DOHH2 (cell line): ENCODE results near the gene PXN.
"Not testable (repeated sequence)": the region's sequence is repeated elsewhere in the genome, so short reads cannot be mapped to it uniquely, and the experiment has no call there.

Experiments
- H3F3A ChIP-seq: fragments of 200-600 bp; sonication (generic), shearing (Covaris generic); 2 replicates; pipeline ENCODE4 v1.6.0; 2016; ENCODE audit warnings: antibody characterized with exemption, mild to moderate bottlenecking; ENCODE audit not compliant: control insufficient read depth, insufficient read depth
- H3K27ac ChIP-seq: fragments of 200-600 bp; sonication (generic); 2 replicates; pipeline ENCODE4 v1.5.1; 2014; ENCODE audit warnings: low read depth, mild to moderate bottlenecking, low read length, moderate library complexity
- H3K27me3 ChIP-seq: fragments of 200-600 bp; sonication (generic); 2 replicates; pipeline ENCODE4 v1.6.1; 2014; ENCODE audit warnings: mild to moderate bottlenecking, low read length, mixed read lengths; ENCODE audit not compliant: control insufficient read depth
- H3K36me3 ChIP-seq: fragments of 200-600 bp; sonication (generic); 2 replicates; pipeline ENCODE4 v1.6.1; 2014; ENCODE audit warnings: mild to moderate bottlenecking, low read length, moderate library complexity, mixed read lengths; ENCODE audit not compliant: control insufficient read depth
- H3K4me1 ChIP-seq: fragments of 200-600 bp; sonication (generic); 2 replicates; pipeline ENCODE4 v1.6.1; 2014; ENCODE audit warnings: mild to moderate bottlenecking, low read length, mixed read lengths; ENCODE audit not compliant: control insufficient read depth
- H3K4me2 ChIP-seq: fragments of 200-600 bp; sonication (generic); 2 replicates; pipeline ENCODE4 v1.6.0; 2014; ENCODE audit warnings: mild to moderate bottlenecking, low read length, moderate library complexity
- H3K4me3 ChIP-seq: fragments of 200-600 bp; sonication (generic); 2 replicates; pipeline ENCODE4 v1.5.1; 2014; ENCODE audit warnings: mild to moderate bottlenecking, low read length, mixed read lengths
- H3K79me2 ChIP-seq: fragments of 200-600 bp; sonication (generic); 2 replicates; pipeline ENCODE4 v1.6.1; 2014; ENCODE audit warnings: mild to moderate bottlenecking, low read length, mixed read lengths; ENCODE audit not compliant: control insufficient read depth
- H3K9me2 ChIP-seq: fragments of 200-600 bp; sonication (generic); replicated peaks from 2 replicates; pipeline ENCODE4 v1.6.1; 2014; ENCODE audit warnings: mild to moderate bottlenecking, low read length, mixed read lengths; ENCODE audit not compliant: control insufficient read depth
- H3K9me3 ChIP-seq: fragments of 200-600 bp; sonication (generic); 2 replicates; pipeline ENCODE4 v1.6.1; 2014; ENCODE audit warnings: antibody characterized with exemption, low read length, mixed read lengths; ENCODE audit not compliant: control insufficient read depth, insufficient read depth
- H4K20me1 ChIP-seq: fragments of 200-600 bp; sonication (generic); 2 replicates; pipeline ENCODE4 v1.6.0; 2014; ENCODE audit warnings: low read depth, mild to moderate bottlenecking, antibody characterized with exemption, low read length, moderate library complexity; ENCODE audit not compliant: control insufficient read depth, insufficient read depth
- EZH2phosphoT487 ChIP-seq: fragments of 200-600 bp; sonication (generic); IDR thresholded peaks from 2 replicates; pipeline ENCODE4 v1.6.1; 2017; ENCODE audit warnings: borderline replicate concordance, mild to moderate bottlenecking, antibody characterized with exemption, low read length, moderate library complexity, mixed read lengths
- TF ChIP-seq, protein P1 (sequence below): fragments of 200-600 bp; sonication (generic); IDR thresholded peaks from one replicate; pipeline ENCODE4 v1.5.1; 2014; ENCODE audit warnings: antibody characterized with exemption, mild to moderate bottlenecking, low read depth, low read length; ENCODE audit not compliant: poor library complexity, severe bottlenecking

Gene PXN

DNA sequence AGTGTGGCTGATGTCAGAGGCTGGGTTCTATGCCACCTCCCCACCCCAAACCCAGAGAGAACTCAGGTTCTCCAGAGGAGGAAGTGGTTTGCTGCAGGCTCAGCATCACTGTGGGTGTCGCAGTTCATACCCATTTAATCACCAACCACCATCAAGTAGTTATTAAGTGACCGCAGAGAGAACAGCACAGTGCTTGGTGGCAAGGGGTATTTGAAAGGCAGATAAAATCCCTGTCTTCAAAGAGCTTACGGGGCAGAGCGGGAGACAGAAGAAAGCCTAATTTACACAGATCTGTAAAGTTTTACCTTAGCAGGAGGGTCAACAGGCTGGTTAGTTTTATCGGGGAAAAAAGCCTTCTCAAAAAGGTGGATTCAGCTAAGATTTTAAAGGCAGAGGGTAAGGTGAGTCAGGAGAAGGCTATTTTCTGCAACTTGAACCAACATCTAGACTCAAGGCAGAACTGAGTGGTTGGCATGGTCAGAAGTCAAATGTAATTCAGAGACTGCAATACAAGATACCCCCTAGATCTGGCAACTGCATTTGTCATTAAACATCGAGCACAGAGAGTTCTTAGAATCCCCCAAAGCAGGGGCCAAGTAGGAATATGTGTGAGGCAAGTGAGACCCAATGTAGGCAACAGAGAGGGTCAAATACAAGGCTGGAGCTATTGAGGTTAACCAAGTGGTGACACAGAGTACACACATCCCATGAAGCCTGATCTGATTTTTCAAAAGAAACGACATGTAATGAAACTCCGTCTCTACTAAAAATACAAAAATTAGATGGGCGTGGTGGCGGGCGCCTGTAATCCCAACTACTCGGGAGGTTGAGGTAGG lies 13.2 kb downstream of the PXN start:
- Histone ChIP-seq H3K4me1 (peaks cover 6% of the 10 kb centered on the region), H3K9me3 (no peaks in the 10 kb centered on the region), H3K9me2 (no peaks in the 10 kb centered on the region), H3K4me3 (no peak overlapping the region), H3K4me2 (no peak overlapping the region), H3K27ac (no peak overlapping the region), H4K20me1 (no peaks in the 10 kb centered on the region), H3K27me3 (no peaks in the 10 kb centered on the region; the same call in 1 of the 2 replicates), H3K79me2 (no peaks in the 10 kb centered on the region), H3K36me3 (no peaks in the 10 kb centered on the region), H3F3A (no peaks in the 10 kb centered on the region)
- TF ChIP-seq, protein P1, sequence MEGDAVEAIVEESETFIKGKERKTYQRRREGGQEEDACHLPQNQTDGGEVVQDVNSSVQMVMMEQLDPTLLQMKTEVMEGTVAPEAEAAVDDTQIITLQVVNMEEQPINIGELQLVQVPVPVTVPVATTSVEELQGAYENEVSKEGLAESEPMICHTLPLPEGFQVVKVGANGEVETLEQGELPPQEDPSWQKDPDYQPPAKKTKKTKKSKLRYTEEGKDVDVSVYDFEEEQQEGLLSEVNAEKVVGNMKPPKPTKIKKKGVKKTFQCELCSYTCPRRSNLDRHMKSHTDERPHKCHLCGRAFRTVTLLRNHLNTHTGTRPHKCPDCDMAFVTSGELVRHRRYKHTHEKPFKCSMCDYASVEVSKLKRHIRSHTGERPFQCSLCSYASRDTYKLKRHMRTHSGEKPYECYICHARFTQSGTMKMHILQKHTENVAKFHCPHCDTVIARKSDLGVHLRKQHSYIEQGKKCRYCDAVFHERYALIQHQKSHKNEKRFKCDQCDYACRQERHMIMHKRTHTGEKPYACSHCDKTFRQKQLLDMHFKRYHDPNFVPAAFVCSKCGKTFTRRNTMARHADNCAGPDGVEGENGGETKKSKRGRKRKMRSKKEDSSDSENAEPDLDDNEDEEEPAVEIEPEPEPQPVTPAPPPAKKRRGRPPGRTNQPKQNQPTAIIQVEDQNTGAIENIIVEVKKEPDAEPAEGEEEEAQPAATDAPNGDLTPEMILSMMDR, result no peak
- no peak for TF ChIP-seq EZH2phosphoT487

DNA sequence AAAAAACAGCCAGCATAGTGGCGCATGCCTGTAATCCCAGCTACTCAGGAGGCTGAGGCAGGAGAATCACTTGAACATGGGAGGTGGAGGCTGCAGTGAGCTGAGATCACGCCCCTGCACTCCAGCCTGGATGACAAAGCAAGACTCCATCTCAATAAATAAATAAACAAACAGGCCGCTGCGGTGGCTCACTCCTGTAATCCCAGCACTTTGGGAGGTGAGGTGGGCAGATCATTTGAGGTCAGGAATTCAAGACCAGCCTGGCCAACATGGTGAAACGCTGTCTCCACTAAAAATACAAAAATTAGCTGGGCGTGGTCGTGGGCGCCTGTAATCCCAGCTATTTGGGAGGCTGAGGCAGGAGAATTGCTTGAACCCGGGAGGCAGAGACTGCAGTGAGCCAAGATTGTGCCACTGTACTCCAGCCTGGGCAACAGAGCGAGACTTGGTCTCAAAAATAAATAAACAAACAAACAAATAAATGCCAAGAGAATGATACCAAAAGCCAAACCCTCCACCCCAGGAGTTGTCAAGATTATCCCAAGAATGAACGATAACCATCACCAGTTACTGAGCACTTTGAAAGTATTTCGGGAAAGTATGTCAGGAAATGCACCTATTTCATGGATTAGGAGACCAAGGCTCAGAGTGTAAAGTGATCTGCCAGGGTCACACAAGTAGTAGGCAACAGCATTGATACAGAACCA lies 14.0 kb downstream of the PXN start:
- not testable (repeated sequence) for H3K4me1 ChIP-seq, H4K20me1 ChIP-seq, H3F3A ChIP-seq, H3K36me3 ChIP-seq, H3K4me2 ChIP-seq, H3K27ac ChIP-seq, H3K27me3 ChIP-seq, H3K4me3 ChIP-seq, H3K79me2 ChIP-seq, H3K9me2 ChIP-seq, H3K9me3 ChIP-seq

DNA sequence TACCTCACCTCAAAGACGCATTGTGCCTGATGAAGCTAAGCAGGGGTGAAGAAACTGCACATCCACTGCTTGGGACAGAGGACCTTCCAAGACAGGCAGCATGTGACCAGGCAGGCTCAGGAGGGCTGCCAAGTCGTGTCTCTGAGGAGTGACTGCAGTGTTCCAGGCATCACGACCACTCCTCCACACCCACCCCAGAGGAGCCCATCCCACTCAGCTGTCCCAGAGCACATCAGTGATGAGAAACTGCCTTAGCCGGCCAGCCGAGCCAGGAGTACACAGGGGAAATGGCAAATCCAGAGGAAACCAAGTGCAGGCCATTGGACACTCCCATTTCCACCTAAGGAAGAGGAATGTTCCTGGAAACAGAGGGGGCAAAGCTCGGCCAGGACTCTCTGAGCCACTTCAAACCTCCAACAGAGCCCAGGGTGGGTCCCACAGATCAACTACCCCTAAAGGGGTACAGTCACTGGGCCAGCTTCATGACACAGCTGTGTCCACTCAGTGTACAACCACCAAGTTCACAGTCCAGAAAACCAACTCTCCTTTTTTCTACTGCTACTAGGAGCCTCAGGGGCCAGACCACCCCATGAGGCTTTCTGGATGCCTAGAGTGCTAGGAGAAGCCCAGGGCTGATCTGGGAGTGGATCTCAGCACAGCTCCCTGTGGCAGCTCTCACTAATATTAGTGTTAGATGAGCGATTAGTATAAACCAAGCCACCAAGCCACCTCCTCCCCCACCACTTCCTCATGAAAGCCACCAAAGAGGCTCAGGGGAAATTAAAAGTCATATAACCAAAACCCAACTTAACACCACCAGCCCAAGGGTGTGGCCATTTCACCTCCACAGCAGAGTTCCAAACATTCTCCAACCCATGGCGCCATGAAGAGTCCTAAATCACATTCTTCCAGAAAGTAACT lies 15.4 kb downstream of the PXN start:
- Histone ChIP-seq H3K36me3 (no peaks in the 10 kb centered on the region), H4K20me1 (no peaks in the 10 kb centered on the region), H3K79me2 (no peaks in the 10 kb centered on the region), H3K27ac (no peak overlapping the region), H3K27me3 (no peaks in the 10 kb centered on the region; the same call in 1 of the 2 replicates), H3K4me3 (no peak overlapping the region), H3K9me3 (no peaks in the 10 kb centered on the region), H3K4me2 (no peak overlapping the region), H3F3A (no peaks in the 10 kb centered on the region), H3K4me1 (peaks cover 6% of the 10 kb centered on the region), H3K9me2 (no peaks in the 10 kb centered on the region)
- TF ChIP-seq, protein P1, result no peak
- TF ChIP-seq EZH2phosphoT487, result no peak
